GM23338 (cell line): ENCODE results near the gene KRTAP5-2. TPM values are rescaled to one million over a fixed set of nuclear protein-coding genes. Genes with fewer than 3 reads are reported as not detected.

Source experiments
- ATAC-seq: fragments of 200-7000 bp; cut with Tn5 transposase; 3 replicates; pipeline ENCODE4 v1.9.1; 2020
- DNase-seq: peaks from one replicate; pipeline ENCODE4 v3.0.0-alpha.2; 2015; ENCODE audit warnings: low spot score
- H2AFZ ChIP-seq: fragments of 200-600 bp; sonication (generic); 2 replicates; pipeline ENCODE4 v1.8.0; 2016; ENCODE audit warnings: antibody characterized with exemption, mild to moderate bottlenecking, moderate library complexity
- H3F3A ChIP-seq: fragments of 200-600 bp; sonication (generic); replicated peaks from 2 replicates; pipeline ENCODE4 v1.8.0; 2017; ENCODE audit warnings: antibody characterized with exemption, mixed run types, low read depth
- H3K27ac ChIP-seq: fragments of 200-600 bp; sonication (generic); 2 replicates; pipeline ENCODE4 v1.6.1; 2016; ENCODE audit warnings: low read depth
- H3K27me3 ChIP-seq: fragments of 200-600 bp; sonication (generic); 2 replicates; pipeline ENCODE4 v1.8.0; 2016; ENCODE audit warnings: mild to moderate bottlenecking, mixed run types, moderate library complexity; ENCODE audit not compliant: insufficient read depth
- H3K36me3 ChIP-seq: fragments of 200-600 bp; sonication (generic); 2 replicates; pipeline ENCODE4 v1.8.0; 2016; ENCODE audit warnings: mild to moderate bottlenecking; ENCODE audit not compliant: insufficient read depth
- H3K4me1 ChIP-seq: fragments of 200-600 bp; sonication (generic); 2 replicates; pipeline ENCODE4 v1.8.0; 2016; ENCODE audit warnings: mild to moderate bottlenecking, moderate library complexity; ENCODE audit not compliant: insufficient read depth
- H3K4me2 ChIP-seq: fragments of 200-600 bp; sonication (generic); 2 replicates; pipeline ENCODE4 v1.7.1; 2017; ENCODE audit warnings: mixed run types
- H3K4me3 ChIP-seq: fragments of 200-600 bp; sonication (generic); 2 replicates; pipeline ENCODE4 v1.6.1; 2016; ENCODE audit warnings: mixed run types
- H3K79me2 ChIP-seq: fragments of 200-600 bp; sonication (generic); replicated peaks from 2 replicates; pipeline ENCODE4 v1.8.0; 2017; ENCODE audit warnings: mild to moderate bottlenecking; ENCODE audit not compliant: insufficient read depth
- H3K9me2 ChIP-seq: fragments of 200-600 bp; sonication (generic); 2 replicates; pipeline ENCODE4 v1.8.0; 2017; ENCODE audit not compliant: insufficient read depth
- H4K20me1 ChIP-seq: fragments of 200-600 bp; sonication (generic); replicated peaks from 2 replicates; pipeline ENCODE4 v1.8.0; 2017; ENCODE audit warnings: mild to moderate bottlenecking; ENCODE audit not compliant: insufficient read depth
- H3K27ac Mint-ChIP-seq: 2 replicates; pipeline ENCODE4 v1.8.0; 2020; ENCODE audit warnings: inconsistent platforms, mild to moderate bottlenecking, moderate library complexity, mixed read lengths
- H3K27me3 Mint-ChIP-seq: 3 replicates; pipeline ENCODE4 v1.8.0; 2022; ENCODE audit warnings: low read depth, mild to moderate bottlenecking, moderate library complexity, mixed read lengths, inconsistent platforms; ENCODE audit not compliant: insufficient read depth, poor library complexity
- H3K36me3 Mint-ChIP-seq: 3 replicates; pipeline ENCODE4 v1.8.0; 2021; ENCODE audit warnings: low read depth, mild to moderate bottlenecking, inconsistent platforms, moderate library complexity, mixed read lengths
- H3K4me1 Mint-ChIP-seq: 3 replicates; pipeline ENCODE4 v1.8.0; 2020; ENCODE audit warnings: mild to moderate bottlenecking, inconsistent platforms, mixed read lengths
- H3K4me3 Mint-ChIP-seq: 3 replicates; pipeline ENCODE4 v1.8.0; 2021; ENCODE audit warnings: moderate library complexity, mild to moderate bottlenecking, inconsistent platforms, mixed read lengths
- H3K9me3 Mint-ChIP-seq: 3 replicates; pipeline ENCODE4 v1.8.0; 2020; ENCODE audit warnings: moderate library complexity, mild to moderate bottlenecking, inconsistent platforms, mixed read lengths
- CREB1 ChIP-seq: fragments of 250-450 bp; sonication (Bioruptor Pico); IDR thresholded peaks from 2 replicates; pipeline ENCODE4 v1.5.0; 2020; ENCODE audit warnings: low read depth, mild to moderate bottlenecking, moderate library complexity
- EZH2 ChIP-seq: fragments of 200-600 bp; sonication (generic); IDR thresholded peaks from one replicate; pipeline ENCODE4 v1.8.0; 2017; ENCODE audit warnings: antibody characterized with exemption, mild to moderate bottlenecking, low read depth; ENCODE audit not compliant: unreplicated experiment
- EZH2phosphoT487 ChIP-seq: fragments of 200-600 bp; sonication (generic); IDR thresholded peaks from one replicate; pipeline ENCODE4 v1.8.1; 2018; ENCODE audit warnings: antibody characterized with exemption; ENCODE audit not compliant: unreplicated experiment
- JUNB ChIP-seq: IDR thresholded peaks from one replicate; pipeline ENCODE4 v1.6.1; 2016; ENCODE audit warnings: antibody characterized with exemption; ENCODE audit not compliant: unreplicated experiment
- NANOG ChIP-seq: IDR thresholded peaks from 2 replicates; pipeline ENCODE4 v1.6.1; 2016; ENCODE audit warnings: antibody characterized with exemption, borderline replicate concordance
- POLR2AphosphoS5 ChIP-seq: IDR thresholded peaks from 2 replicates; pipeline ENCODE4 v1.6.1; 2016; ENCODE audit warnings: antibody characterized with exemption, low read depth
- STAT1 ChIP-seq: IDR thresholded peaks from one replicate; pipeline ENCODE4 v1.6.1; 2016; ENCODE audit warnings: antibody characterized with exemption; ENCODE audit not compliant: unreplicated experiment
- ZNF114 ChIP-seq: fragments of 250-450 bp; sonication (Bioruptor Pico); IDR thresholded peaks from 2 replicates; pipeline ENCODE4 v1.5.0; 2020; ENCODE audit warnings: mild to moderate bottlenecking, moderate library complexity
- ZNF331 ChIP-seq: fragments of 250-450 bp; sonication (Bioruptor Pico); IDR thresholded peaks from 2 replicates; pipeline ENCODE4 v1.5.0; 2020; ENCODE audit warnings: low read depth, mild to moderate bottlenecking, moderate library complexity
- polyA plus RNA-seq: library from polyadenylated mRNA; unstranded; fragments of >200 nt; fragmentation: Nextera tagmentation; extraction: Ambion mirVana; gene quantifications from 2 replicates; pipeline ENCODE4 v1.2.1, GENCODE V29; 2016
- total RNA-seq: library from RNA; depleted of rRNA; stranded (reverse); fragments of >200 nt; shearing (Covaris generic); gene quantifications from 2 replicates; pipeline ENCODE4 v1.2.3, GENCODE V29; 2014
- TF ChIP-seq, protein P1 (sequence below): IDR thresholded peaks from one replicate; pipeline ENCODE4 v1.6.1; 2018; ENCODE audit warnings: antibody characterized with exemption; ENCODE audit not compliant: unreplicated experiment
- TF ChIP-seq, protein P2 (sequence below): IDR thresholded peaks from 2 replicates; pipeline ENCODE4 v1.6.1; 2016; ENCODE audit warnings: antibody characterized with exemption
- TF ChIP-seq, protein P3 (sequence below), 2 experiments: fragments of 200-600 bp in 1 of 2; sonication (generic) in 1 of 2; conservative IDR thresholded peaks; 2 replicates each; pipeline versions ENCODE4 v1.5.1 to v1.6.1; 2016 to 2017; ENCODE audit warnings: antibody characterized with exemption in 2 of 2, low read depth in 2 of 2, mild to moderate bottlenecking in 2 of 2, moderate library complexity in 1 of 2
- TF ChIP-seq, protein P4 (sequence below): fragments of 250-450 bp; sonication (Bioruptor Pico); IDR thresholded peaks from 2 replicates; pipeline ENCODE4 v1.5.0; 2020; ENCODE audit warnings: mild to moderate bottlenecking, moderate library complexity

The KRTAP5-2 gene
- total and polyA plus RNA-seq, 2 experiments from 2014 or later: not detected

DNA sequence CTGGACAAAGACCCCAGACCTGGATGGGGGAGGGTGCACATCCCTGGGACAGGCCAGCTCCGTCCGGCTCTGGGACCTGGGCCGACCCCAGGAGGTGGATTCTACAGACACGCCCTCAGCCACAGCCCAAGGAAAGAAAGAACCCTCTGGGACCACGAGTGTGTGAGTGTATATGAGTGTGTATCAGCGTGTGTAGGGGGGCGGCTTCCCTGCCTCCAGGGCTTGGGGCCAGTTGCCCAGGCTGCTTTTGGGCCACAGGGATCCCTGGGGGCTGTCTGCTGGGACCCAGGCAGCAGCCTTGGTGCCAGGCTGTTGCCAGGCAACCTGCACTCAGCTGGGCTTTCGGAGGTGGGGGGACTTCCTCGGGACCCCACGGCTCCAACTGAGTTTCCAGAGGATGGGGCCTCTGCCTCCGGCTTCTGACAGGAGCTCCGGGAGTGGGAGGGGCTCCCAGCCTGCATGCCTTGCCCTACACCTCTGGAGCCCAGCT is 34.9 kb downstream of the KRTAP5-2 start:
- Histone ChIP-seq H3K36me3 (no peaks in the 10 kb centered on the region), H3K9me2 (no peaks in the 10 kb centered on the region), H3K4me1 (peaks cover 25% of the 10 kb centered on the region), H3K27ac (no peak overlapping the region), H4K20me1 (no peaks in the 10 kb centered on the region), H2AFZ (no peak overlapping the region), H3F3A (no peaks in the 10 kb centered on the region), H3K4me3 (no peak overlapping the region), H3K27me3 (peaks cover 6% of the 10 kb centered on the region; the same call in 1 of the 2 replicates), H3K4me2 (no peak overlapping the region), H3K79me2 (no peaks in the 10 kb centered on the region)
- Mint-ChIP-seq H3K27me3 (peaks cover 25% of the 10 kb centered on the region), H3K36me3 (no peaks in the 10 kb centered on the region), H3K4me1 (peaks cover 19% of the 10 kb centered on the region; the same call in 2 of the 3 replicates), H3K9me3 (no peaks in the 10 kb centered on the region), H3K27ac (no peak overlapping the region), H3K4me3 (no peak overlapping the region)
- no peak for ATAC-seq
- TF ChIP-seq EZH2phosphoT487: no peak
- no peak for TF ChIP-seq ZNF114 (CRISPR knock-in tag)
- TF ChIP-seq ZNF331 (CRISPR knock-in tag): no peak
- no peak for TF ChIP-seq CREB1
- no peak for TF ChIP-seq POLR2AphosphoS5
- TF ChIP-seq EZH2: no peak
- no peak for TF ChIP-seq NANOG
- TF ChIP-seq, protein P1, sequence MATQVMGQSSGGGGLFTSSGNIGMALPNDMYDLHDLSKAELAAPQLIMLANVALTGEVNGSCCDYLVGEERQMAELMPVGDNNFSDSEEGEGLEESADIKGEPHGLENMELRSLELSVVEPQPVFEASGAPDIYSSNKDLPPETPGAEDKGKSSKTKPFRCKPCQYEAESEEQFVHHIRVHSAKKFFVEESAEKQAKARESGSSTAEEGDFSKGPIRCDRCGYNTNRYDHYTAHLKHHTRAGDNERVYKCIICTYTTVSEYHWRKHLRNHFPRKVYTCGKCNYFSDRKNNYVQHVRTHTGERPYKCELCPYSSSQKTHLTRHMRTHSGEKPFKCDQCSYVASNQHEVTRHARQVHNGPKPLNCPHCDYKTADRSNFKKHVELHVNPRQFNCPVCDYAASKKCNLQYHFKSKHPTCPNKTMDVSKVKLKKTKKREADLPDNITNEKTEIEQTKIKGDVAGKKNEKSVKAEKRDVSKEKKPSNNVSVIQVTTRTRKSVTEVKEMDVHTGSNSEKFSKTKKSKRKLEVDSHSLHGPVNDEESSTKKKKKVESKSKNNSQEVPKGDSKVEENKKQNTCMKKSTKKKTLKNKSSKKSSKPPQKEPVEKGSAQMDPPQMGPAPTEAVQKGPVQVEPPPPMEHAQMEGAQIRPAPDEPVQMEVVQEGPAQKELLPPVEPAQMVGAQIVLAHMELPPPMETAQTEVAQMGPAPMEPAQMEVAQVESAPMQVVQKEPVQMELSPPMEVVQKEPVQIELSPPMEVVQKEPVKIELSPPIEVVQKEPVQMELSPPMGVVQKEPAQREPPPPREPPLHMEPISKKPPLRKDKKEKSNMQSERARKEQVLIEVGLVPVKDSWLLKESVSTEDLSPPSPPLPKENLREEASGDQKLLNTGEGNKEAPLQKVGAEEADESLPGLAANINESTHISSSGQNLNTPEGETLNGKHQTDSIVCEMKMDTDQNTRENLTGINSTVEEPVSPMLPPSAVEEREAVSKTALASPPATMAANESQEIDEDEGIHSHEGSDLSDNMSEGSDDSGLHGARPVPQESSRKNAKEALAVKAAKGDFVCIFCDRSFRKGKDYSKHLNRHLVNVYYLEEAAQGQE: no peak
- no peak for TF ChIP-seq STAT1
- TF ChIP-seq JUNB: no peak
- TF ChIP-seq, protein P2, sequence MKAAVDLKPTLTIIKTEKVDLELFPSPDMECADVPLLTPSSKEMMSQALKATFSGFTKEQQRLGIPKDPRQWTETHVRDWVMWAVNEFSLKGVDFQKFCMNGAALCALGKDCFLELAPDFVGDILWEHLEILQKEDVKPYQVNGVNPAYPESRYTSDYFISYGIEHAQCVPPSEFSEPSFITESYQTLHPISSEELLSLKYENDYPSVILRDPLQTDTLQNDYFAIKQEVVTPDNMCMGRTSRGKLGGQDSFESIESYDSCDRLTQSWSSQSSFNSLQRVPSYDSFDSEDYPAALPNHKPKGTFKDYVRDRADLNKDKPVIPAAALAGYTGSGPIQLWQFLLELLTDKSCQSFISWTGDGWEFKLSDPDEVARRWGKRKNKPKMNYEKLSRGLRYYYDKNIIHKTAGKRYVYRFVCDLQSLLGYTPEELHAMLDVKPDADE: no peak
- TF ChIP-seq, protein P3, sequence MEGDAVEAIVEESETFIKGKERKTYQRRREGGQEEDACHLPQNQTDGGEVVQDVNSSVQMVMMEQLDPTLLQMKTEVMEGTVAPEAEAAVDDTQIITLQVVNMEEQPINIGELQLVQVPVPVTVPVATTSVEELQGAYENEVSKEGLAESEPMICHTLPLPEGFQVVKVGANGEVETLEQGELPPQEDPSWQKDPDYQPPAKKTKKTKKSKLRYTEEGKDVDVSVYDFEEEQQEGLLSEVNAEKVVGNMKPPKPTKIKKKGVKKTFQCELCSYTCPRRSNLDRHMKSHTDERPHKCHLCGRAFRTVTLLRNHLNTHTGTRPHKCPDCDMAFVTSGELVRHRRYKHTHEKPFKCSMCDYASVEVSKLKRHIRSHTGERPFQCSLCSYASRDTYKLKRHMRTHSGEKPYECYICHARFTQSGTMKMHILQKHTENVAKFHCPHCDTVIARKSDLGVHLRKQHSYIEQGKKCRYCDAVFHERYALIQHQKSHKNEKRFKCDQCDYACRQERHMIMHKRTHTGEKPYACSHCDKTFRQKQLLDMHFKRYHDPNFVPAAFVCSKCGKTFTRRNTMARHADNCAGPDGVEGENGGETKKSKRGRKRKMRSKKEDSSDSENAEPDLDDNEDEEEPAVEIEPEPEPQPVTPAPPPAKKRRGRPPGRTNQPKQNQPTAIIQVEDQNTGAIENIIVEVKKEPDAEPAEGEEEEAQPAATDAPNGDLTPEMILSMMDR (conservative IDR thresholded peaks at IDR 0.05; ENCODE audit: low read depth in 2 of 2): no peak
- TF ChIP-seq, protein P4, sequence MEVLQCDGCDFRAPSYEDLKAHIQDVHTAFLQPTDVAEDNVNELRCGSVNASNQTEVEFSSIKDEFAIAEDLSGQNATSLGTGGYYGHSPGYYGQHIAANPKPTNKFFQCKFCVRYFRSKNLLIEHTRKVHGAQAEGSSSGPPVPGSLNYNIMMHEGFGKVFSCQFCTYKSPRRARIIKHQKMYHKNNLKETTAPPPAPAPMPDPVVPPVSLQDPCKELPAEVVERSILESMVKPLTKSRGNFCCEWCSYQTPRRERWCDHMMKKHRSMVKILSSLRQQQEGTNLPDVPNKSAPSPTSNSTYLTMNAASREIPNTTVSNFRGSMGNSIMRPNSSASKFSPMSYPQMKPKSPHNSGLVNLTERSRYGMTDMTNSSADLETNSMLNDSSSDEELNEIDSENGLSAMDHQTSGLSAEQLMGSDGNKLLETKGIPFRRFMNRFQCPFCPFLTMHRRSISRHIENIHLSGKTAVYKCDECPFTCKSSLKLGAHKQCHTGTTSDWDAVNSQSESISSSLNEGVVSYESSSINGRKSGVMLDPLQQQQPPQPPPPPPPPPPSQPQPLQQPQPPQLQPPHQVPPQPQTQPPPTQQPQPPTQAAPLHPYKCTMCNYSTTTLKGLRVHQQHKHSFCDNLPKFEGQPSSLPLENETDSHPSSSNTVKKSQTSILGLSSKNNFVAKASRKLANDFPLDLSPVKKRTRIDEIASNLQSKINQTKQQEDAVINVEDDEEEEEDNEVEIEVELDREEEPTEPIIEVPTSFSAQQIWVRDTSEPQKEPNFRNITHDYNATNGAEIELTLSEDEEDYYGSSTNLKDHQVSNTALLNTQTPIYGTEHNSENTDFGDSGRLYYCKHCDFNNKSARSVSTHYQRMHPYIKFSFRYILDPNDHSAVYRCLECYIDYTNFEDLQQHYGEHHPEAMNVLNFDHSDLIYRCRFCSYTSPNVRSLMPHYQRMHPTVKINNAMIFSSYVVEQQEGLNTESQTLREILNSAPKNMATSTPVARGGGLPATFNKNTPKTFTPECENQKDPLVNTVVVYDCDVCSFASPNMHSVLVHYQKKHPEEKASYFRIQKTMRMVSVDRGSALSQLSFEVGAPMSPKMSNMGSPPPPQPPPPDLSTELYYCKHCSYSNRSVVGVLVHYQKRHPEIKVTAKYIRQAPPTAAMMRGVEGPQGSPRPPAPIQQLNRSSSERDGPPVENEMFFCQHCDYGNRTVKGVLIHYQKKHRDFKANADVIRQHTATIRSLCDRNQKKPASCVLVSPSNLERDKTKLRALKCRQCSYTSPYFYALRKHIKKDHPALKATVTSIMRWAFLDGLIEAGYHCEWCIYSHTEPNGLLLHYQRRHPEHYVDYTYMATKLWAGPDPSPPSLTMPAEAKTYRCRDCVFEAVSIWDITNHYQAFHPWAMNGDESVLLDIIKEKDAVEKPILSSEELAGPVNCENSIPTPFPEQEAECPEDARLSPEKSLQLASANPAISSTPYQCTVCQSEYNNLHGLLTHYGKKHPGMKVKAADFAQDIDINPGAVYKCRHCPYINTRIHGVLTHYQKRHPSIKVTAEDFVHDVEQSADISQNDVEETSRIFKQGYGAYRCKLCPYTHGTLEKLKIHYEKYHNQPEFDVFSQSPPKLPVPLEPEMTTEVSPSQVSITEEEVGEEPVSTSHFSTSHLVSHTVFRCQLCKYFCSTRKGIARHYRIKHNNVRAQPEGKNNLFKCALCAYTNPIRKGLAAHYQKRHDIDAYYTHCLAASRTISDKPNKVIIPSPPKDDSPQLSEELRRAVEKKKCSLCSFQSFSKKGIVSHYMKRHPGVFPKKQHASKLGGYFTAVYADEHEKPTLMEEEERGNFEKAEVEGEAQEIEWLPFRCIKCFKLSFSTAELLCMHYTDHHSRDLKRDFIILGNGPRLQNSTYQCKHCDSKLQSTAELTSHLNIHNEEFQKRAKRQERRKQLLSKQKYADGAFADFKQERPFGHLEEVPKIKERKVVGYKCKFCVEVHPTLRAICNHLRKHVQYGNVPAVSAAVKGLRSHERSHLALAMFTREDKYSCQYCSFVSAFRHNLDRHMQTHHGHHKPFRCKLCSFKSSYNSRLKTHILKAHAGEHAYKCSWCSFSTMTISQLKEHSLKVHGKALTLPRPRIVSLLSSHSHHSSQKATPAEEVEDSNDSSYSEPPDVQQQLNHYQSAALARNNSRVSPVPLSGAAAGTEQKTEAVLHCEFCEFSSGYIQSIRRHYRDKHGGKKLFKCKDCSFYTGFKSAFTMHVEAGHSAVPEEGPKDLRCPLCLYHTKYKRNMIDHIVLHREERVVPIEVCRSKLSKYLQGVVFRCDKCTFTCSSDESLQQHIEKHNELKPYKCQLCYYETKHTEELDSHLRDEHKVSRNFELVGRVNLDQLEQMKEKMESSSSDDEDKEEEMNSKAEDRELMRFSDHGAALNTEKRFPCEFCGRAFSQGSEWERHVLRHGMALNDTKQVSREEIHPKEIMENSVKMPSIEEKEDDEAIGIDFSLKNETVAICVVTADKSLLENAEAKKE (CRISPR knock-in tag): no peak
- DNase-seq: no peak
